Body of pancreas (tissue), 4 donors: Measurements from ENCODE around the gene ASF1B.

Source experiments
- CTCF ChIP-seq, 7 experiments: fragments of 450-650 bp in 4 of 7; fragments of 200-600 bp in 3 of 7; sonication (generic) in 3 of 7; IDR thresholded peaks; one replicate each; pipeline ENCODE4 v1.5.1; 2016 to 2019; ENCODE audit warnings: antibody characterized with exemption in 7 of 7
- POLR2A ChIP-seq, 3 donors: fragments of 450-650 bp; IDR thresholded peaks; one replicate each; pipeline ENCODE4 v1.6.1; 2016; ENCODE audit warnings: antibody characterized with exemption in 3 of 3, mild to moderate bottlenecking in 2 of 3

- no peak for TF ChIP-seq CTCF (IDR thresholded peaks at IDR 0.05)
- TF ChIP-seq POLR2A (IDR thresholded peaks at IDR 0.05), result no peak
Measured at GRCh38 chr19:14117668-14118164, 18.7 kb downstream of the ASF1B start, which contains the start of gene PRKACA.
